Measurements from ENCODE around the gene EPDR1. TPM values are rescaled to one million over a fixed set of nuclear protein-coding genes. Genes with fewer than 3 reads are reported as not detected.

The EPDR1 gene
- not detected in 2 replicates for total RNA-seq (2014; rRNA removed; shearing (Covaris generic))

- DNase-seq (ENCODE audit: low spot score): peak; percentile 82
- in situ Hi-C loops (cut with HindIII; ENCODE audit: low sequenced_read_pairs): no loop called here
Measured at GRCh38 chr7:37920305-37920848, at the start of gene EPDR1. Gene EPDR1, plus strand, starts transcription at chr7:37920640. Its CDS starts 300 bp downstream, at chr7:37920940.

GRCh38 chr7:37882086-37882485 is 38.4 kb upstream of the EPDR1 start:
- in situ Hi-C loops (cut with HindIII; ENCODE audit: low sequenced_read_pairs): no loop called here
- DNase-seq (ENCODE audit: low spot score): no peak

GRCh38 chr7:37893359-37893758 is 27.1 kb upstream of the EPDR1 start:
- in situ Hi-C loops (cut with HindIII; ENCODE audit: low sequenced_read_pairs): no loop called here
- no peak for DNase-seq (ENCODE audit: low spot score)

GRCh38 chr7:37894671-37895070 is 25.8 kb upstream of the EPDR1 start:
- in situ Hi-C loops (cut with HindIII; ENCODE audit: low sequenced_read_pairs): no loop called here
- no peak for DNase-seq (ENCODE audit: low spot score)

DNA sequence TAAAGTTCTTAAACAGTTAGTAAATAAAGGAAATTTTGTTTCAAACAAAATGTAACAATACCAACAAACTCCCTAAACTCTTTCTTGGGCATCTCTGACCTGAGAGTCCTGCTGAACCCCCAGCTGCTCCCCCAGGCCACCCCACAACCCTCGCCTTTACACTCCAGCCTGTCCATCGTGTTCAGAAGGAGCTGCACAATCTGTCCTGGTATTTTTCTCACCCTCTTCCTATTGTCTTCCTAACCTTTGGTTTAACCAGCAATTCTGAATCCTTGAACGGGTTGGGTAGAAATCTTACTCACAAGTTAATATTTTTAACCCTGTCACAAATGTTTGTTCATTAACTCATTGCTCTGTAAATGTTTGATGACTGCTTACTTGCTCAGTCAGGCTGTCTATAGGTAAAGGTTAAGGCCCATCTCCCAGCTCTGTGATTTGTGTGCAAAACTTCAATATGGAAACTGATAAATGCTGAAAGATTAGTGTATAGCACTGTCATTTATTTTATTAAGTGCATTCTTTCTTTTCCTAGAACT is 20.7 kb upstream of the EPDR1 start:
- in situ Hi-C loops (cut with HindIII; ENCODE audit: low sequenced_read_pairs): no loop called here
- DNase-seq (ENCODE audit: low spot score): no peak

DNA sequence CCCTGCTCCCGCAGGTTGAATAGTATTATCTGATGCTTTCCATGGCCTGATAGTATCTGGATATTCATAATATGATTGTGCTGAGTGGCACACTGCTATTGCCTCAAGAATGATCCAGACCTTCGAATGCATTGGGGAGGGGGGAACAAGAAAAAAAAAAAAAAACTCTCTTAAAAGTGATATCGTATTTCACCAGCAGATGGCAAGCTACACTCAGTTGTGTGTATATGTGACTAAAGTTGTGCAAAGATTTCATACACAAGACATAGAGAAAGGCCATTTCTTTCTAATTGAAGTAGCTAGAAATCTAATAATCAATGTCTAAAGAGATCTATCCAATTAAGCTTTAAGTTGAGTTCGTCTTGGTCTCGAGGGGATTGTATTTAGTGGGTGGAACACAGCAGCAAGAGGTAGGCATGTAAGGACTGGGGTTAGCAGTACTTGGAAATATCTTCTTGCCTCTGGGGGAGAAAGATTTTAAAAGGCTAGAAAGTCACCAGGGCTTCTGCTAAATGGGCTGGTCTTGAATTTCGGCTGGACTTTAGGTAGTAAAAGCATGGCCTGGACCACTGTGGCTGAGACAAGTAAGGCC is 19.1 kb upstream of the EPDR1 start:
- peak; percentile 43 for DNase-seq (ENCODE audit: low spot score)

DNA sequence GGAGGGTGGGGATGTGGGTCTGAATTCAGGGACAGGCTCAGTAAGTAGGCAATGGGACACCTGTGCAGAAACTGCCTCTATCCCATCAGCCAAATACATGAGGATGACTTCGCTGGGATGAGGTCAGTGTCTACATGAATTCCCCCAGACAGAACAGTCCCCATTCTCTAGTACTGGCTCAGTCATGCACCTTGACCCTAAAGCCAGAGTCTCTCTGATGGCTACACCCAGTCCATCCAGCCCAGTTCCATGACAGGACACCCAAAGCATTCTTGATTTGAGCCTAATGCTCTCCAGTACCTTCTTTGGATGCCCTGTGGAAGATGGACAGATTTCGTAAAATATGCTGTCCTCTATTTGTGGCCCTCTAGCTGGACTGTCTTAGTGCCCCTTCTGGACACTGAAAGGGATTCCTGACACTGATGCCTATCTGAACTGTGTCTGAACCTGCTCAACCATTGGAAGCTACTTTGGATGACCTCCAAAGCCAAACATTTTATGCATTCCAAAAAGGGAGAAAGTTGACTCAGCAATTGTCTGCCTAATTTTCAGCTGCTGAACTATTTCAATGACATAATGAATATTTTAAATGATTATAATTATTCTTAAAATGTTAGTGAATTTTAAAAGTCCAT is 18.4 kb upstream of the EPDR1 start:
- in situ Hi-C loops (cut with HindIII; ENCODE audit: low sequenced_read_pairs): no loop called here

More for the DNA sequence above, 19.1 kb upstream of the EPDR1 start:
- in situ Hi-C loops (cut with HindIII; ENCODE audit: low sequenced_read_pairs): no loop called here

GRCh38 chr7:37908221-37908788 is 12.1 kb upstream of the EPDR1 start:
- no peak for DNase-seq (ENCODE audit: low spot score)
- in situ Hi-C loops (cut with HindIII; ENCODE audit: low sequenced_read_pairs): no loop called here

More for the DNA sequence above, 18.4 kb upstream of the EPDR1 start:
- DNase-seq (ENCODE audit: low spot score): no peak

DNA sequence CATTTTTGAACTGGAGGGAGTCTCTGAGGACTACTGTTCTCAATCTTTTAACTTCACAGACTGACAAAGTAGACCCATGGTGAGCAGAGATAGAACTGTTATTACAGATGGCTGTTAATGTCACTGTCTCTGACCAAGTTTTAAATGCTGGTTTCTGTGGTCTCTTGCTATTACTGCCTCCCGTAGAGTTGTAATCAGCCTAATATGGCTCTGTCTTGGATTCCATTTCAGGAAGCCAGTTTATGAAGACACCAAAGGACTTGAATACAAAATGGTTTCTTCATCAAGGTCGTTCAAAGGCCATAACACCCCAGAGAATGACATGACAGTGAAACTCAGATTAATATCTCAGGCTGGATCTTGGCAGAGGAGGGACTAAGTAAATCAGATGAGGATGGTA is 7.7 kb upstream of the EPDR1 start:
- DNase-seq (ENCODE audit: low spot score): no peak
- in situ Hi-C loops (cut with HindIII; ENCODE audit: low sequenced_read_pairs): no loop called here

- in situ Hi-C loops (cut with HindIII; ENCODE audit: low sequenced_read_pairs): no loop called here
Measured at GRCh38 chr7:37915438-37915837, 5.0 kb upstream of the EPDR1 start.

DNA sequence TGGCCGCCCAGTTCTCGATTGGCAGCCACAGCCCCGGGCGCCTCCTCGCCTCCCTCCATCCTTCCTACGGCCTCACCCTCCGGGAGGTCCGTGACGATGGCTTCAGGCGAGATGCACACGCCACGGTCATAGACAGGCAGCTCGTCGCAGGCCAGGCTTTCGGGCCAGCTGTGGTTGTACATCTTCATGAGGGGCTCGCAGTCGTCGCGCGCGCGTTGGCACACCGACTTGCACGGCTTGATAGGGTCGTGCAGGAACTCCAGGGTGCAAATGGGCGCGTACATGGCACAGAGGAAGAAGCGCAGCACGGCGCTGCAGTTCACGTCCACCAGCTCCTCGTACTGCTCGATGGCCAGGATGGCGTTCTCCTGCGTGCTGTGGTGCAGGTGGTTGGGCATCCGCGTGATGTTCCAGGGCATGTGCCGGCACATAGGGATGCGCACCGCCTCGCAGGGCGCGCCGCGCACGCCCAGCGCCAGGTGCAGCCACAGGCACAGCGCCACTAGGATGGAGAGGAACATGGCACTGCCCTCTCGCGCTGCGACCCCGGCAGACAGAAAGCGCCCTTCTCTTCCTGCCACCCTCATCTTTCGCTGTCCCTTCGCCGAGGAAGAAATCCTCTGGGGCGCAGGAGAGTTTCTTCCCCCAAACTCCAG is 4.3 kb upstream of the EPDR1 start:
- in situ Hi-C loops (cut with HindIII; ENCODE audit: low sequenced_read_pairs): no loop called here
- no peak for DNase-seq (ENCODE audit: low spot score)

More at GRCh38 chr7:37915438-37915837, 5.0 kb upstream of the EPDR1 start:
- no peak for DNase-seq (ENCODE audit: low spot score)

GRCh38 chr7:37916673-37917660 is 3.5 kb upstream of the EPDR1 start, which contains the start of gene SFRP4:
Gene SFRP4, minus strand, starts transcription at chr7:37916817. Its CDS starts 280 bp downstream, at chr7:37916537.
- in situ Hi-C loops (cut with HindIII; ENCODE audit: low sequenced_read_pairs): no loop called here
- DNase-seq (ENCODE audit: low spot score): peak; percentile 76

DNA sequence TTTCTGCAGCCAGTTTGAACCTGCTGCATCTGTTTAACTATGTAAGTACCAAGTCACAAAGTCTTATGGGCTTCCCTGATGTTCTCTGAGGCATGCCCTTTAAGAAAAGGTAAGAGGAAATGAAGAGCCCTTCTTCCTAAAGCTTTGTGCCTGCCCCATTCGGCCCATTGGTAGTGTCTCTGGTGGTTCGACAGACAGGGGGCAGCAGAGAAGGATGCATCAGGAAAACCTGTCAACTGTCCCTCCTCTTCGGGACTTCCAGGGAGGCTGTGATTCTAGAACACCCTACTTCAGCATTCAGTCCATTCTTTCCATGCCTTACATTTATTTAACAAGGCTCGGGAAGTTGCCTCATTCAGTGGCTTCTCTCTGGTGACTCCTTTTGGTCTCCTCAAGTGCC is 1.9 kb upstream of the EPDR1 start:
- in situ Hi-C loops (cut with HindIII; ENCODE audit: low sequenced_read_pairs): no loop called here
- DNase-seq (ENCODE audit: low spot score): no peak

- in situ Hi-C loops (cut with HindIII; ENCODE audit: low sequenced_read_pairs): no loop called here
- DNase-seq (ENCODE audit: low spot score): peak; percentile 72
Measured at GRCh38 chr7:37920849-37921805, 687 bp downstream of the EPDR1 start.

DNA sequence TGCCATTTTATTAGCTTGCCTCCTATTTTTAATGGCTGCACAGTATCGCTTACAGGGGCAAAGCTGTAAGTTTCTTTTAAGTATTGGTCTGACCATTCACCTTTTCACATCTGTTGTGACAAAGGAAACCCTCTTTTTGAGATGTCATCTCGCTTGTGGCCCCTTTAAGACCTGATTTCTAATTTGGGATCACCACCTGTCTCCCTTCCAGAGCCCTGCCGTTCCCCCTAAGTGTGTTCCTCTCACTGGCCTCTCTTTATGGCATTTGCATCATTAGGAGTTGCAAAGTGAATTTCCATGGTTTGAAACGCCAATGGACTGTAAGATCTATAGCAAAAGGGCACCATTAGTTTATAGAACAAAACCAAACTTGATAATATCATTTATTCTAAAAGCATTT is 1.4 kb downstream of the EPDR1 start:
- in situ Hi-C loops (cut with HindIII; ENCODE audit: low sequenced_read_pairs): no loop called here
- peak; percentile 91 for DNase-seq (ENCODE audit: low spot score)

- DNase-seq (ENCODE audit: low spot score): no peak
- in situ Hi-C loops (cut with HindIII; ENCODE audit: low sequenced_read_pairs): no loop called here
Measured at GRCh38 chr7:37923996-37924395, 3.6 kb downstream of the EPDR1 start.

- no peak for DNase-seq (ENCODE audit: low spot score)
- in situ Hi-C loops (cut with HindIII; ENCODE audit: low sequenced_read_pairs): no loop called here
Measured at GRCh38 chr7:37924491-37925041, 4.1 kb downstream of the EPDR1 start.
